T-helper 1 cell treated with Interleukin-12 subunit alpha and Interleukin-12 subunit beta and Interleukin-4 antibody, amounts not matched to agents 30 μg/mL and 1 μg/mL, for 36 hours (primary cell): ENCODE data around the gene MRPL1.

Experiments used
- H3K27ac Mint-ChIP-seq: one replicate; pipeline ENCODE4 v1.8.0; 2021; ENCODE audit warnings: mild to moderate bottlenecking, mixed read lengths
- H3K27me3 Mint-ChIP-seq: one replicate; pipeline ENCODE4 v1.8.0; 2021; ENCODE audit warnings: low read depth, mixed read lengths
- H3K36me3 Mint-ChIP-seq: one replicate; pipeline ENCODE4 v1.8.0; 2021; ENCODE audit warnings: low read depth, mixed read lengths
- H3K4me1 Mint-ChIP-seq: one replicate; pipeline ENCODE4 v1.8.0; 2021; ENCODE audit warnings: low read depth, mixed read lengths
- H3K4me3 Mint-ChIP-seq: one replicate; pipeline ENCODE4 v1.8.0; 2021; ENCODE audit warnings: mild to moderate bottlenecking, moderate library complexity, mixed read lengths
- H3K9me3 Mint-ChIP-seq: one replicate; pipeline ENCODE4 v1.8.0; 2021; ENCODE audit warnings: mixed read lengths

Gene MRPL1

GRCh38 chr4:77872723-77873445 is 10.3 kb downstream of the MRPL1 start:
- H3K4me3 Mint-ChIP-seq, result no peak overlapping the region
- no peak overlapping the region for H3K27ac Mint-ChIP-seq
- H3K9me3 Mint-ChIP-seq, result no peaks in the 10 kb centered on the region
- peaks cover 14% of the 10 kb centered on the region for H3K4me1 Mint-ChIP-seq
- H3K36me3 Mint-ChIP-seq, result peaks cover 12% of the 10 kb centered on the region
- H3K27me3 Mint-ChIP-seq, result no peaks in the 10 kb centered on the region

DNA sequence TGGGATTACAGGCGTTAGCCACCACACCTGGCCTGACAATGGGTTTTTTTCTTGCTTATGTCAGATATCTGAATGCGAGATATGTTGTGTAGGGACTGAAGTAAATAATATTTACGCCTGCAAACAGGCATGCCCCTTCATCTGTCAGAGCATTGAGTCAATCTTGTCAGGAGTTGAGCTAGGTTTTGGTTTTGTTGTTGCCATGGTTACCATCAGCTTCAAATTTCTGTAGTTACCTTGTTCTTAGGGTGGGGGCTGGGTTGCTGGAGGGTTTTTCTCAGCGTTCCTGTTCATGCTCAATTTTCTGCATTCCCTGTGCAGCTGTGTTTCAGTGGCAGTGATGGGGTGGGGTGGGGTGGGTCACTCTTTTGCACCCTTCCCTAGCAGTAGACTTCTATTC is 14.5 kb downstream of the MRPL1 start:
- Mint-ChIP-seq H3K27ac (no peak overlapping the region), H3K4me3 (no peak overlapping the region), H3K27me3 (no peaks in the 10 kb centered on the region), H3K9me3 (no peaks in the 10 kb centered on the region), H3K4me1 (peaks cover 19% of the 10 kb centered on the region), H3K36me3 (peaks cover 20% of the 10 kb centered on the region)

GRCh38 chr4:77877771-77878565 is 15.3 kb downstream of the MRPL1 start:
- no peaks in the 10 kb centered on the region for H3K9me3 Mint-ChIP-seq
- H3K4me1 Mint-ChIP-seq, result peaks cover 19% of the 10 kb centered on the region
- peaks cover 20% of the 10 kb centered on the region for H3K36me3 Mint-ChIP-seq
- H3K27me3 Mint-ChIP-seq, result no peaks in the 10 kb centered on the region
- peak overlapping the region; percentile 49 for H3K27ac Mint-ChIP-seq
- H3K4me3 Mint-ChIP-seq, result no peak overlapping the region

- Mint-ChIP-seq H3K27ac (no peak overlapping the region), H3K4me1 (peaks cover 19% of the 10 kb centered on the region), H3K4me3 (no peak overlapping the region), H3K27me3 (no peaks in the 10 kb centered on the region), H3K36me3 (peaks cover 25% of the 10 kb centered on the region), H3K9me3 (no peaks in the 10 kb centered on the region)
Observed at GRCh38 chr4:77880784-77881183, 18.2 kb downstream of the MRPL1 start.

DNA sequence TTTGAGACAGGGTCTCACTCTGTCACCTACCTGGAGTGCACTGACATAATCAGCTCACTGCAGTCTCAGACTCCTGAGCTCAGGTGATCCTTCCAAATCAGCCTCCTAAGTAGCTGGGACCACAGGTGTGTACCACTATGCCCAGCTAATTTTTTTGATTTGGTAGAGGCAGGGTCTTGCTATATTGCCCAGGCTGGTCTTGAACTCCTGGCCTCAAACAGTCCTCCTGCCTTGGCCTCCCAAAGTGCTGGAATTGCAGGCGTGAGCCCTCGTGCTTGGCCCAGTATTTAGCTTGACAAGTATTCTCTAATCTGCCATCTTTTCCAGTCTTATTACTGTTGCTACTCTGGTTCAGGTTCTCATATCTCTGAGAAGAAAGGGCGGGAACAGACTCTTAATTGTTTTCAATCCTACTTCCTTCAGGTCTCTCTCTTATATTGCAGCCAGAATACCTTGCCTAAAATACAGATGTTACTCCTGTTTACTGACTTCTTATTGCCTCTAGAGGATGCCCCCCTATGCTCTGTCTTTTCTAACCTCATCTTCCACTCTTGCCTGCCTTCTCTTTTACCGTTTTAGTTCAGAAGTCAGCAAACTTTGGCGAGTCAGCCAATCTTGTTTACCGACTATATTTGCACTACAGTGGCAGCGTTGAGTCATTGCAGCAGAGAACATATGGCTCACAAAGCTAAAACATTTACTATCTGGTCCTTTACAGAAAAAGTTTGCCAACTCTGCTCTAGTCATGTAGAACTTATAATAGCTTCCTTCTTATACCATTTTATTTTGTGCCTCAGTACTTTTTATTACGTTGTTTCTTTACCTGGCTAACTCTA is 19.0 kb downstream of the MRPL1 start:
- Mint-ChIP-seq H3K4me3 (no peak overlapping the region), H3K27me3 (no peaks in the 10 kb centered on the region), H3K36me3 (peaks cover 29% of the 10 kb centered on the region), H3K9me3 (no peaks in the 10 kb centered on the region), H3K27ac (no peak overlapping the region), H3K4me1 (peaks cover 19% of the 10 kb centered on the region)

GRCh38 chr4:77893451-77893850 is 30.8 kb downstream of the MRPL1 start:
- no peak overlapping the region for H3K4me3 Mint-ChIP-seq
- H3K27ac Mint-ChIP-seq, result no peak overlapping the region
- peaks cover 30% of the 10 kb centered on the region for H3K36me3 Mint-ChIP-seq
- H3K27me3 Mint-ChIP-seq, result no peaks in the 10 kb centered on the region
- H3K9me3 Mint-ChIP-seq, result no peaks in the 10 kb centered on the region
- peaks cover 5% of the 10 kb centered on the region for H3K4me1 Mint-ChIP-seq

- Mint-ChIP-seq H3K27me3 (no peaks in the 10 kb centered on the region), H3K36me3 (peaks cover 31% of the 10 kb centered on the region), H3K27ac (peak overlapping the region; percentile 26), H3K9me3 (no peaks in the 10 kb centered on the region), H3K4me3 (peak overlapping the region; percentile 43), H3K4me1 (peaks cover 15% of the 10 kb centered on the region)
Observed at GRCh38 chr4:77899607-77900006, 37.0 kb downstream of the MRPL1 start.

DNA sequence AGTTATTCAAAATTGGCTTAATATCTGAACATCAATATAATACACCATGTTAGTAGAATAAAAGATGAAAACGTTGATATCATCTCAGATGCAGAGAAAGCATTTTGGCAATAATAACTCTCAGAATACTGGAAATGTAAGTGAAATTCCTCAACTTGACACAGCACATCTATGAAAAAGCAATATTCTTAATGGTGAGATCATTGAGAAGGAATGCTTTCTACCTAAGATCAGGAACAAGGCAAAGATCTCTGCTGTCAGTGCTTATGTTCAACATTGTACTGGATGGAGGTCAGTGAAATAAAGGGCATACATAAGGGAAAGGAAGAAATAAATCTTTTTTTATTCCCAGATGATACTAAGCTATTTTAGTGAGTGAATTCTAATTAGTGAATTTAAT is 40.6 kb downstream of the MRPL1 start:
- H3K9me3 Mint-ChIP-seq, result no peaks in the 10 kb centered on the region
- H3K36me3 Mint-ChIP-seq, result peaks cover 31% of the 10 kb centered on the region
- H3K27me3 Mint-ChIP-seq, result no peaks in the 10 kb centered on the region
- H3K4me3 Mint-ChIP-seq, result no peak overlapping the region
- H3K4me1 Mint-ChIP-seq, result peaks cover 13% of the 10 kb centered on the region
- H3K27ac Mint-ChIP-seq, result no peak overlapping the region

- Mint-ChIP-seq H3K27ac (no peak overlapping the region), H3K4me3 (no peak overlapping the region), H3K36me3 (peaks cover 24% of the 10 kb centered on the region), H3K27me3 (no peaks in the 10 kb centered on the region), H3K9me3 (no peaks in the 10 kb centered on the region), H3K4me1 (no peaks in the 10 kb centered on the region)
Observed at GRCh38 chr4:77905651-77906263, 43.1 kb downstream of the MRPL1 start.

DNA sequence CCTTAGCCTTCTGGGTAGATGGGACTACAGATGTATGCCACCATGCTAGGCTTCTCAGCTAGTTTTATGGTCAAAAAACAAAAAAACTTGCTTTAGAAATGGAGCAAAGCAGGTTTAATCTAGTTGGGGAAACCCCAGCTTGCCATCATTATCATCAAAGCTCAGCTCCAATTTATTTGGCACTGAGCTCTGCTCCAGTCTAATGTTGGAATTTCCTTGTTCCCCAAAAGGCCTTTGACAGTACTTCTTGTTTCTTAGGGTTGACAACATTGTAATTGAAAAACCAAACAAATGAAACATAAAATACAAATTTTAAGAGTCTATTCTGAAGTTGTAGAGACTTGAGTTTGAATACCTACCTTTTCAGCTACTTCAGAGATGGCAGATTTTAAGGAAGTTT is 48.0 kb downstream of the MRPL1 start:
- Mint-ChIP-seq H3K36me3 (peaks cover 40% of the 10 kb centered on the region), H3K9me3 (no peaks in the 10 kb centered on the region), H3K27me3 (no peaks in the 10 kb centered on the region), H3K4me3 (no peak overlapping the region), H3K27ac (no peak overlapping the region), H3K4me1 (no peaks in the 10 kb centered on the region)

DNA sequence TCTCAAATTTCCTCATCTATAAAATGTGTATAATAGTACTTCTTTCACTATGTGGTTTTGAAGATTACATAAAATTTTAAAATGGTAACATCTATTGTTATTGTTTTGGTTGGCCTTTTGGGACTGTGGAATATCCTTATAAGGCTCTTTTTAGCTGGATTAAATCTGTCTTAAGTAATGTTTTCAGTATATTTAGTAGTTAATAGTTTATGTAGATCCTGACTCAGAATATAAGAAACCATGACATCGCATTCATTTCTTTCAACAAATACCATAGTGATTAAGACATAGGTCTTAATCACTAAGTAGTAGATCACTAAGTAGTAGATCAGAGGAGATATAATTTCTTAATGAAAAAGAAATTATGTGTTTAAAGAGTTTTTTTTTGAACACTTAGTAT is 48.5 kb downstream of the MRPL1 start:
- Mint-ChIP-seq H3K36me3 (peaks cover 35% of the 10 kb centered on the region), H3K27me3 (no peaks in the 10 kb centered on the region), H3K27ac (no peak overlapping the region), H3K4me3 (no peak overlapping the region), H3K9me3 (no peaks in the 10 kb centered on the region), H3K4me1 (no peaks in the 10 kb centered on the region)

DNA sequence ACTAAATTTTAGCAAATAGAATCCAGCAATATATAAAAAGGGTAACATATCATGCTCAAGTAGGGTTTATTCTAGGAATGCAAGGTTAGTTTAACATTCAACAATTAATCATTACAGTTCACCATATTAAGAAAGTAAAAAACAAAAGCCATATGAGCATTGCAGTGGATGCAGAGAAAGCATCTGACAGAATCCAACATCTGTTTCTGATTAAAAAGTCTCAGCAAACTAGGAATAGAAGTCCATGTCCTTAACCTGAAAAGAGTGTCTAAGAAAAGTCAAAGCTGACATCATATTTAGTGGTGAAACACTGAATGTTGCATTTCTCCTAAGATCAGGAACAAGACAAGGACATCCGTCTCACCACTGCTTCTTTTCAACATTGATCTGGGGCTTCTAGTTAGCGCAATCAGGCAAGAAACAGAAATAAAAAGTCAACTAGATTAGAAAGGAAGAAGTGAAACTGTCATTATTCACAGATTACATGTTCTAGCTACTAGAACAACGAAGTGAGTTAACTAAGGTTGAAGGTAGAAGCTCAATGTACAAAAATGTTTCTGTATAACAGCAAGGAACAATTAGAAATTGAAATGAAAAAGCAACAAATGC is 49.3 kb downstream of the MRPL1 start:
- Mint-ChIP-seq H3K36me3 (peaks cover 30% of the 10 kb centered on the region), H3K4me3 (no peak overlapping the region), H3K27me3 (no peaks in the 10 kb centered on the region), H3K4me1 (no peaks in the 10 kb centered on the region), H3K9me3 (no peaks in the 10 kb centered on the region), H3K27ac (no peak overlapping the region)

DNA sequence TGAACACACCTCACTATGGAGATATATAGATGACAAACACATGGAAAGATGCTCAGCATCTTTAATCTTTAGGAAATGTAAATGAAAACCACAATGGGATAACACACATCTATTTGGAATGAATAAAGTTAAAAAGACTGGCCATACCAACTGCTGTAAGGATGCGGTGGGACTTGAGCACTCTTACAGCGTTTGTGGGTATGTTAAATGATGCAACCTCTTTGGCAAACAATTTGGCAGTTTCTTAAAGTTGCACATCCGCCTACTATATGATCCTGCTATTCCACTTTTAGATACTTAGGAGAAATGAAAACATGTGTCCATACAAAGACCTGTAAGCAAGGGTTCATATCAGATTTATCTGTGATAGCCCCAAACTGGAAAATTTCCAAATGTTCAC is 50.7 kb downstream of the MRPL1 start:
- Mint-ChIP-seq H3K36me3 (peaks cover 30% of the 10 kb centered on the region), H3K27ac (no peak overlapping the region), H3K4me1 (no peaks in the 10 kb centered on the region), H3K4me3 (no peak overlapping the region), H3K9me3 (no peaks in the 10 kb centered on the region), H3K27me3 (no peaks in the 10 kb centered on the region)

DNA sequence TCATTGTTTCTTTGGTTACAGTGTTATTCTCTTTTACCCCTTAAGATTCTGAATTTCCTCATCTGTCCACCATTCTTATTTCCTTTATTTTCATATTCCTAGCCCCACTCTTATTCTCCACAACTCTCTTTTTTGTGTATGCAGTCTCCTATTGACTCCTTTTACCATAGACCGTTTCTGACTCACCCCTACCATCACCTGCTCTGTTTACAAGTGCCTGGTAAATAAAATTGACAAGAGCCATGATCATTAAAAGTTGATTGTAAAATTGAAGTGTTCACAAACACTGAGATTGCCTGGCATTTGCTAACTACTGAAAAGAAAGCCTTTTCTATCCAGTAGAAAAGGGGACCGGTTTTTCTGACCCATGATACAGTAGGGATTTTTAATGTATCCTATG is 54.4 kb downstream of the MRPL1 start:
- Mint-ChIP-seq H3K27ac (no peak overlapping the region), H3K36me3 (peaks cover 21% of the 10 kb centered on the region), H3K27me3 (no peaks in the 10 kb centered on the region), H3K4me3 (no peak overlapping the region), H3K9me3 (no peaks in the 10 kb centered on the region), H3K4me1 (peaks cover 2% of the 10 kb centered on the region)
